Activated naive CD4-positive, alpha-beta T cell treated with anti-CD3 and anti-CD28 coated beads, Interleukin-2, amount 50 U/mL, for 16 hours (primary cell): ENCODE results near the gene C20orf204.

ENCODE experiments used
- DNase-seq: peaks from one replicate; pipeline ENCODE4 v3.0.0-alpha.2; 2020

The C20orf204 gene

DNA sequence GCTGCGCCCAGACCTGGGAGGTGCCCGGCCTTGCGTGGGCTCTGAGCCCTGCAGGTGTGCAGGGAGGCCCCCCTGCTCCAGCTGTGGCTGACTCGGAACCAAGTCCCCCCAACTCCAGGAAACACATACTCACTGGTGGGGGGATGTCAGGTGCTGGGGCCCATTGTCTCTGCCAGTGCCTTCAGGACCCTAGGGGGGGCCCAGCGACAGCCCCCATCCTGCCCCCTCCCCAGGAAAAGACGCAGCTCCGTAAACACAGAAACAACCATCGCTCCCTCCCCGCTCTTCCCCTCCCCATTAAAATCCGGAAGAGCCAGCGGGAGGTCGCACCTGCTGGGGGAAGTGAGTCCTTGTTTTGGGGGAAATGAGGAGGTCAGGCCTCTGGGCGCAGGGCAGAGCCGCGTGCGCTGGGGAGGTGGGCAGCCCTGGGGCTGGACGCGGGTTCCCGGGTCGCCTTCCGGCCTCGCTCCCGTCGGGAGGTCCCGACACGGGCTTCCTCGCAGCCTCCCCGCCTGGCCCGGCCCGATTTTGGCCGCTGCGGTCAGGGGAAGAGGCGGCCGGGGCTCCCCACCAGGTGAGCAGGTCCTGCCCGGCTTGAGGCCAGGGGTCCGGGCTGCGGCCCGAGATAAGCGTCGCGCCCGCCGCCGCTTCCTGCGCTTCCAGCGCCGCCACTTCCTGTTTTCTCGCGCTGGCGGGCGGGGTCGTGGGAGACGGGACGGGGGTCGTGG lies 6.2 kb downstream of the C20orf204 start:
- DNase-seq: peak; percentile 35

DNA sequence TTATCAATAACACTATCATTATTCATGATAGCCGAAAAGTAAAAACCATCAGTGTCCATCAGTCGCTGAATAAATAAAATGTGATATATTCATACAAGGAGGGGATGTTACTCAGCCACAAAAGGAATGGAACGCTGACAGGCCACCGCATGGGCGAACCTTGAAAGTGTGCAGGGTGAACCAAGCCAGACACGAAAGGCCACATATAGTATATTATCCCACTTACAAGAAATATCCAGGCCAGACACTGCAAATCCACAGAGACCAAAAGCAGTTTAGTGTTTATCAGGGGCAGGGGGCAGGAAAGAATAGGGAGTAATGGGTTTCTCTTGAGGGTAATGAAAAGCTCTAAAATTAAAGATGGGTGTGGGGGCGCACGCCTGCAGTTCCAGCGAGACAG lies 7.8 kb downstream of the C20orf204 start:
- no peak for DNase-seq

DNA sequence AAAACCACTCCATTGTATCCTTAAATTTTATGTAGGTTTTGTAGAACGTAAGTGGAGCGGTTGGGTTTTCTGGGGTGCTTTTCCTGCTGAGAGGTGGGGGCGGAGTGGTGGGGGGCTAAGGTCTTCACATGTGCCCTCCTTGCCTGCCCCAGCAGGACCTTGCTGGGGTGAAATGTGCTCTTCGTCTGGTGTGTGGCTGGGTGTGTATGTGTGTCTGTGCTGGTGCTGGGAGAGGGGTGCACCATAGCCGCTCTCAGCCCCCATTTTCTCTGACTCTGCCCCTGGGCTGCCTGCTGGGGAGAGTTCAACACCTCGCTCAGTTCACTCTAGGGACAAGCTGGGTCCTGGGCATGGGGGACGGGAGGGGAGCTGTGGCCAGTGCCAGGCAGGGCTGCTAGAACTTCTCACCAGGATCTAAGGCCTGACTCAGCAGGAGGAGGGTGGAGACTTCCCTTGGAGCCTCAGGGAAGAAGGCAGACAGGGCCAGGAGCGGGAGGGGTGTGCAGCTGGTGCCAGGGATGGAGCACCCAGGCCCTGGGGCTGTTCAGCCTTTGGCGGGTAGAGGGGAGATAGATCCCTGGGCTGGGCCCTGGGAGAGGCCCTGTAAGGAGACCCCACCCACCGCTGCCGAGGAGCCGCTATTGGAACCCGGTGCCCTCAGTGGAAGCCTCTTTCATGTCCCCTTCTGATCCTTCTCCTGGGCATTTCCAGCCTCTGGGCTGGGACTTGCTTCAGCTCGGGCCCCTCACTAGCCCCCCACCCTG lies 8.7 kb downstream of the C20orf204 start:
- no peak for DNase-seq

DNA sequence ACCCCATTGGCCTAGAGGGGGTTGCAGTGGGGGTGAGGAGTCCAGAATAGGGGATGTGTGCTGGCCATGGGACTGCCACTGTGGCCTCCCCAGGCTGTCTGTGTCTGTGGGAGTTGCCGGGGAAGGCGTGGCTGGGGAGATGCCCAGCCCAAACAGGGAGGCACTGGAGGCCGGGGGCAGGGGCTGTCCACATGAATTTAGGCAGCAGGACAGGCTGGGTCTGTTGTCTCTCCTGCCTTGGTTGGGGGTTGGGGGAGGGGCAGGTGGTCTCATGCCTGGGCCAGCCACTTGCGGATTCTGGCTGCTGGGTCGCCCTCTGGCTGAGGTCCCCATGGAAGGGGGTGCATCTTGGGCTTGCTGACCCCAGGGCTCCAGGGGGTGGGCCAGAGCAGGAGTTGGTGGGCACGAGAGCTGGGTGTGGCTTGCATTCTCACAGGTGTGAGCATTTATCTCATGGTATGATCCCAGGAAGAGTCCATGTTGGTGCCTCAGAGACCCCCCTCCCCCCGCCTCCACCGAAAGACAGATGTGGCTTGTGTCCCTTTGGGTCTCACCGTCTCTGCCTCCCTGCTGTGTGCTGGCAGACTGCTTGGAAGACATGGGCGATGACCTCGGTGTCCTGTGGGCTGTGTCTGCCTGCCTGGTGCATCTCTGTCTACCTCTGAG lies 9.5 kb downstream of the C20orf204 start:
- DNase-seq: no peak

DNA sequence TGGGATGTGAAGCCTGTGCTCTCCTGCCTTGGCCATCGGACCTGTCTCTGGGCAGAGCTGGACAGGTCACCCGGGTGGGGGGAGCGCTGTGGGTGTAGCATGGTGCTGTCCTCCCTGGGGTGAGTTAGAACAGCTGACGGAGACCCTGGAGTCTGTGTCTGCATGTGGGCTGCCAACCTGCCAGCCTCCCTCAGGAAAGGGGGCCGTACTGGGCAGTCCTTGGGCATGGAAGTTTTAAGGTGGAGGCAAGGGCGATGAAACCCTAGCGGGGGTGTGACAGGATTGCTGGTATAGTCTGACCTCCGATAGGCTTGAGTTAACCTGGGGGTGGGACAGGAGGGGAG lies 11.0 kb downstream of the C20orf204 start:
- no peak for DNase-seq

DNA sequence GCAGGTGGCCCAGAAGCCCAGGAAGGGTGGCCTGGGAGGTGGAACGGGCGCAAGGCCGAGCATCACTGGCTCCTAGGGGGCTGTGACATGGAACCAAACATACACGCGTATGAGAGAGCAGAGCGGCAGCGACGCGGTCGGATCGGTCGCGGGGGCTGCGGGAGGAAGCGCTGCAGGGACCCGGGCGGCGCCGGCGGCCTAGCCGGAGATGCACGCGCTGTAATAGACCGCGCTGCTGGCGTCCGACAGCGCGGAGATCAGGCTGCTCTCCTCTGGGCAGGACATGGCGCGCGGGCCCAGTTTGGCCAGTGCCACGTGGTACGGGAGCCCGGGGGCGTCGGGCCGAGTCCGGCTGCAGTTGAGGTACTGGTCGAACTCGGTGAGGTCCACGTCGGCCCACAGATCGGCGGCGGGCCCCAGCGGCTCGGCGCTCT lies 12.0 kb downstream of the C20orf204 start:
- no peak for DNase-seq

DNA sequence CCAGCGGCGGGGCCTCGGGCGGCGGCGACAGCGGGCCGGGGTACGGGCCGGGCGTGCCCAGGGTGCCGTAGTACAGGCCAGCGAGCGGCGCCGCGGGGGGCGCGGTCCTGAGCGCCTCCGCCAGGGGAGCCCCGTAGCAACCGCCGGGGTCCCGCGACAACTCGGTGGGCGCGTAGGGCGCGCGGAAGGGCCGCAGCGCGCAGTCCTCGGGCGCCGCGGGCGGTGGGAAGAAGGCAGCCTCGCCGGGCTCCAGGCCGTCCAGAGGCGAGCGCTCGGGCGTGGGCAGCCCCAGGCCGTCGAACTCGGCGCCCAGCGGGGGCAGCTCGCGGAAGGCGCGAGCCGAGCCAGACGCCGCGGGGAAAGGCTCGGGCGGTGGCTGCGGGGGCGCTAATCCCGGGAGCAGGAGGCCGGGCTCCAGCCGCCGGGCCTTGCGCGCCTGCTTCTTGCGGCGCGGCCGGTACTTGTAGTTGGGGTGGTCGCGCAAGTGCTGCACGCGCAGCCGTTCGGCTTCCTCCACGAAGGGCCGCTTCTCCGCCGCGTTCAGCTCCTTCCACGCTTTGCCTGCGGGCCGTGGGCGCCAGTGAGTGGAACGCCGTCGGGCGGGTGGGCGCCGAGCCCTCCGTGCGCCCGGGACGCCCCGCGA lies 12.5 kb downstream of the C20orf204 start:
- DNase-seq: no peak

DNA sequence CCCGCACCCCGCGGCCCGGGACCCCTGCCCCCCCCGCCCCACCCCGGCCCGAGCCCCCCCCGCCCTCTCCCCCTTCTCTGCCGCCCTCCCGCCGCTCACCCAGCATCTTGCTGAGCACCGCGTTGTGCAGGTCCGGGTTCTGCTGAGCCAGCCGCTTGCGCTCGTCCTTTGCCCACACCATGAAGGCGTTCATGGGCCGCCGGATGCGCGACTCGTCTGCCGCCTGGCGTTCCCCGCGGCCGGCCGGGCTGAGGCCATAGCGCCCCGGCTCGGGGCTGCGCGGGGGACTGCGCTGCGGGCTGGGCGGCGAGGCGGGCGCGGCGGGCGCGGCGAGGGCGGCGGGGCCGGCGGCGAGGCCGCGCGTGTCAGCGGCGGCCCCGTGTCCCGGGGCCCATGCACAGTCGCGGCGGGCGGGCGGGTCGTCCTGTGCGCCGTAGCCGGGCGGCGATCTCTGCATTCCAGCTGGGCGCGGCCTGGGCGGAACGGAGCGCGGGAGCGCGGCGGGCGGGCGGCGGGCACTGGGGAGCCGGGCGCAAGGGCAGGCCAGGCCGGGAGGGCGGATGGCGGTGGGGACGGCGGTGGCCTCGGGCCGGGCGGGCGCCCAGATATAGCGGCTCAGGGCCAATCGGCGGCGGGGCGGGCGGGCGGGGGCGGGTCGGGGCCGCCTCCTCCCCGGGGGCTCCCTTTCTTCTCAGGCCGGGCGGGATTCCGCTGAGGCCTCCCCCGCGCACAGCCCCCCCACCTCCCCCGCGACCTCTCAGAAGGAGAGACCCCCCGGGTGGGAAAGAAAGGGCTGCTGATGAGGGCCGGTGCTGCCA lies 13.3 kb downstream of the C20orf204 start, which contains the start of gene SOX18:
Gene SOX18 (minus strand): TSS at position 580 of the 818 bp plus-strand sequence. CDS start 123 bp downstream, at position 457.
- DNase-seq: peak; percentile 40

DNA sequence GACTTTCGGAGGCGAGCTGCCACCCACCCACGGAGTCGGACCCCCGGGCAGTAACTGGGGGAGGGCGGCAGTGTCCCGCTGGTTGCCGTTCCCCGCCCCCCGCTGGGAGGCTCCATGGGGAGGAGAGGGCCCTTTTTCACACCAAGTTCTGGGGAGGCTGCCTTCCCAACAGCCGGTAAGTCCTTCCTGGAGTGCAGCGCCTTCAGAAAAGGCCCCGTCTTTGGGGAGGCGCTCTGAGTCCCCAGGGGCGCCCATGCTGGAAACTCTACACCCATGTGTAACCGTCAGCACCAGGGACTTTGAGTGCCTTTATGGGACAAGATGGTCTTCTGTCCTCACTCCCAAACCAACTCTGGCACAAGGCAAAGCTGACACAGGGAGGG lies 13.9 kb downstream of the C20orf204 start:
- no peak for DNase-seq

DNA sequence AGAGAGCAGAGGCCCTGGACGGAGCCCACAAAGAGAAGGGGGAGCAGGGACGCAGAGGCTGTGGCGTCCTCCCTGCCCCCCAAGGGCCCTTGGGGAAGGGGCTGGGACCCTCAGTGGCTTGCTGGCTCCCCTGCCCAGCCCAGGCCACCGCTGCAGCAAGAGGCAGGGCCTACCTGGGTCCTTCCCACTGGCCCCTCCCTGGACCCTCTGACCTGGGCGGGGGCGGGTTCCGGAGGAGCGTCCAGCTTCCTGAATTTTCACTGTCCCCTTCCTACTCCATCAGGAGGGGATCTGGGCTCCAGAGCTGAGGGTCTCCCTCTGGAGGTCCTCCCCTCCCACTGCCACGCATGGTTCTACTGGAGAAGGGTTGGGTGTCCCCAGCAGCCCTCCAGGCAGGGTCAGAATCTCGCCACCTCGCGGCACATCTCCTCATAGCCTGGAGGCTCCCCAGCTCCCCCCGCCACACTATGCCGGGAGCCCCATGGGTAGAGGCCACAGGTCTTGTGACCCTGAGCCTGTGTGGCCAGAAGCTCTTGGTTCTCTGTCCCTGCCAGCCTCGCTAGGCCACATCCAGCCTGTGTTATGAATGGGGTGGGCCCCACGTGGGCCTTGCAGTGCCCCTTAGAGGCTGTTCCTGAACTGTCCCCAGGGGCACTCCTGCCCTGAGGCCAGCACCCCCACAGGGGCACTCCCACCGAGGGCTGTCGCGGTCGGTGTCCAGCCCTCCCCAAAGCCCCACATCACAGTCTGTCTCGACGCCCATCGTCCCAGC lies 14.5 kb downstream of the C20orf204 start:
- DNase-seq: no peak

DNA sequence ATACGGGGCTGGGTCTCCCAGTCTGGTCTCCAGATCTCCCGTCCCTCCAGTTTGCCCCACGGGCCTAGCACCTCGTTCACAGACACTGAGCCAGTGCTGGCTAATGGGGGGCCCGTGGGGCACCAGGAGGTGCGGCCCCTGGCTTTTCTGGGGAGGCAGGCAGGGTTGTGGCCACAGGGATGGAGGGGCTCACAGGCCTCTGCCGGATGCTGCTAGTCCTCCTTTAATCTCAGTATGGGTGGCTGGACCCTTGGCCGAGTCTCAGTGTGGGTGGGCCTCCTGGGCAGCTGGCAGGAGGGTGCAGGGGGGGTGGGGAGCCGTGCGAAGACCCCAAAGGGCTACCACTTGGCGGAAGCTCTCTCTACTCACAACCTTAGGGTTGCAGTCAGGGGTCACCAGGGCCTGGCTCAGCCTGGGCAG lies 15.1 kb downstream of the C20orf204 start:
- no peak for DNase-seq

DNA sequence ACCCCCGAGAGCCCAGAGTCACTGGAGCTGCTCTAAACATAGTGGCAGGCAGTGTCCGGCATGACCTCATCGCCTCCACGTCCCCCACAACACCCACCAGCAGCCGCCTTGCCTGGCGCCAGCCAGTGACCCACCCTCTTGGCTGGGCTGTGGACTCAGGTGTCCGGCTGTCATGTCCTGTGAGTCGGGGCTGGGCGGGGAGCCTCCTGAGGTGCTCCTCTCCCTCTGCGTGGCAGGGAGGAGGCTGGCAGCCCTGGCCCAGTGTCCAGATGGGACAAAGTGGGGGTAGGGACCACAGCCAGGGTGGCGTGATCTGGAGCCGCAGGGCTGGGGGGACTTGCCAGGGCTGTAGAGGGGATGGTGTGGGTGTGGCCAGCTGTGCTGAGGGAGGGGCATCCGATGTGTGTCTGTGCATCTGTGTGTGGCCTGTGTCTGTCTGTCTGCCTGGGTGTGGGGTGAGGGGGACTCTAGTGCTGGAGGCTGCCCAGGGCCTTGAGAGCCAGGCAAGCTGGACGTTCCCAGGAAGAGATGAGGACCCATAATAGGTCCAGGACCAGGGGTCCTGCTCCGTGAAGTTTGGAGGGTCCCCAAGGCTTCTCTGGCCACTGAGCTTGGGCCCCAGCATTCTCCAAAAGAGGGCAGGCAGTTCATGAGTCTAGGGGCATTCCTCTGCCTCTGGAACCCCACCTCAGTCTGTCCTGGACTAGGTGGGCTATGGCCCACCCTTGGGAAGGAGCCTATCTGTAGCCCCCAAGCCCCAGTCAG lies 15.8 kb downstream of the C20orf204 start:
- DNase-seq: no peak

DNA sequence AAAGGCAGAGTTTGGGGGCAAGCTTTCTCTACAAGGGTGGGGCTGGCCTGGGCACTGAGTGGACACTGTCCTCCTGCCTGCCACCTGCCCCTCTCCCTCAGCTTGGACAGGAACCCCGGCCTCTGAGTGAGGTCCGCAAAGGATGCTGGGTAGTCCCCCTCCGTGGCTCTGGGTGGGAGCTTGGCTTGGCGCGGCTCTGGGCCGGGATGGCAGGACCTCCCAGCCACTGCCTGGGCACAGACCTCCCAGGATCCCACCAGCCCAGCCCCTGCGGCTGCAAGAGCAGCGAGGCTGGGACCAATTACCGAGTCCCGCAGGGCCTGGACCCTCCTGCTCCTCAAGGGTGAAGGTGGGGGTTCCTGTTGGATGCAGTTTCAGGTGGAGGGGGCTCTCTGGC lies 16.3 kb downstream of the C20orf204 start:
- DNase-seq: no peak

DNA sequence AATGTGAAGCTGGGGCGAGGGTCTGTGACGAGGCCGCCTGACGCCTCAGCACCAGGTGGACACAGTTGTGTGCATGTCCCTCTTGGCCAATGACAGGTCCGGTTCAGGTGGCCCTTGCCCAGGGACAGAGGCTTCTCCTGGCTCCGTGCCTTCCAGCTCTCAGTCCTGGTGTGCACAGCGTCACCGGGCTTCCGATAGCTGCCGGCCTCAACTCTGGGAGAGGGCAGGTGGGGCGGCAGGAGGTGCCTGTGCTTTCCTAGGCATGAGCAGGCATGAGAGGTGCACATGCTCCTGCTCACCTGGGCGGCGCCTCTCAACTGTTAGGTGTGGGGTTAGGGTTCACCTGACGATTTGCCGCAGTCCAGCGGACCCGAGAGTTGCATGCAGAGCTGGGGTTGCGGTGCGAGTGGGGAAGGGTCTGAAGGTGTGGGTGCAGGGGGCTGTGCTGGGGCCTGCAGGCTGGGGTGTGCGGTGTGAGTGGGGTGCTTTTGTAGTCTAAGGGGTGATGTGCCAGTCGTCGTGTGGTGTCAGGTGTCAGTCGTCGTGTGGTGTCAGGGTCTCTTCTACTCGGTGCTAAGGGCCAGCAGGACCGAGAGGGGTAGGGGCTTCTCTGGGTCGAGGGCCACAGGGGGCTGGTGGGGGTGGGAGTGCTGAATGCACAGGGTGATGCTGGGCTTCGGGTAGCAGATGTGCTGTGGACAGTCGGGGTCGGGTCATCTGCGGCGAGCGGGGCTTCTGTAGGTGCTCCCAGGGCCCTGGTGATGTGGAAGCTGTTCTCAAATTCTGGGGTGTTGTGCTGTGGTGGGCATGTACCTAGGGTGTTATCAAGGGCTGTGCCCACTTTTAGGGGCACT lies 17.2 kb downstream of the C20orf204 start:
- DNase-seq: no peak

DNA sequence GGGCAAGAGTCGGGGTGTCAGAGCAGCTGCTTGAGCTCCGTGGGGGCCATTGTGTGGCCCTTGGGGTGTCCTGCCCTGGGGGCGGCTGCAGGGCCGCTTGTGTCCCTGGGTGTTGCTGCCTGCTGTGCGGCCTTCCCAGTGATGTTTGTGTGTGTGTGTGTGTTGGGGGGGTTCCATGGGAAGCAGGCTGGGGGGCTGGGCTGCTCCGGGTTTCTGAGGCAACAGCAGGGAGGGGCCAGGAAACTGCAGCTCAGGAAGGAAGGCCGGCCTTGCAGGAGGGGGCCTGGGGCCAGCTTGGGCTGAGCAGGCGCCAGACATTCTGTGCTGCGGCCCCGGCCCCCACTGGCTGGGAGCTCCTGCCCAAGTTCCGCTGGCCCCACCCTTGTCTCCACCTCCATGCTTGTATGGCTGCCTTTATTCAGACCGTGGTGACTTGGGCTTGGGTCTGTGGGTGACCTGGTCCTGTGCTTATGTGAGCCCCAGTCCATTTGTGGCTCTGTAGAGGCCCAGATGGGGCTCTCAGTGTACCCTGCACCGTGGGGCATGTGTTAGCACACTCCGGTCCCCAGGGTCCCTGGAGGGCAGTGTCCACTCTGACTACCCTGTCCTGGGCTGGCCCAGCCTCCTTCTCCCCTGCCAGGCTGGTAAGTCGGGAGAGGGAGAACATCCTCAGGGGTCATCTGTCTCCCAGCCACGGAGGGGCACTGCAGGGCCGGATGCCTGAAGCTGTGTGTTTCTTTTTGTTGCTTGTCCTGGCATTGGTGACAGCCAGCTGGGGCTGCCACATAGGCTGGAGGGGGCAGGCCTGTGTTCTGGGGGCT lies 18.1 kb downstream of the C20orf204 start:
- DNase-seq: no peak

DNA sequence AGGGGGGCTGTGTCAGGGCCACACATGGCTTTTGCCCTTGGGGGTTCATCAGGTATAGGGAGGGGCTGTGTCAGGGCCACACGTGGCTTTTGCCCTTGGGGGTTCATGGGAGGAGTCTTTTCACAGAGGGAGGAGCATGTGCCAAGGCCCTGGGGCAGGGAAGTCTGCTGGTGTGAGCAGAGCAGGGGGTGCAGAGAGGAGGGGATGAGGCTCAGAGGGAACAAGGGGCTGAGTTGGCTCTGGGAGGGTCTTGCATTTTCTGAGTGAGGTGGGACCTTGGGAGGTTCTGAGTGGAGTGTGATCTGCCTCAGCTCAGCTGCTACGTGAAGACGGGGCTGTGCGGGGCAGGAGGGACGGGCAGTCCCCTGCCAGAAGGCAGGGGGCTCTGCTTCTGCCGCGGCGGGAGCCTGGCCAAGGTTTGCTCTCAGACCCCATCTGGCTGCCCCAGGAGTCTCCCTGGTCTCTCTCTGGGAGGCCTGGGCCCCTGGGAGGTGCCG lies 19.5 kb downstream of the C20orf204 start:
- DNase-seq: no peak

DNA sequence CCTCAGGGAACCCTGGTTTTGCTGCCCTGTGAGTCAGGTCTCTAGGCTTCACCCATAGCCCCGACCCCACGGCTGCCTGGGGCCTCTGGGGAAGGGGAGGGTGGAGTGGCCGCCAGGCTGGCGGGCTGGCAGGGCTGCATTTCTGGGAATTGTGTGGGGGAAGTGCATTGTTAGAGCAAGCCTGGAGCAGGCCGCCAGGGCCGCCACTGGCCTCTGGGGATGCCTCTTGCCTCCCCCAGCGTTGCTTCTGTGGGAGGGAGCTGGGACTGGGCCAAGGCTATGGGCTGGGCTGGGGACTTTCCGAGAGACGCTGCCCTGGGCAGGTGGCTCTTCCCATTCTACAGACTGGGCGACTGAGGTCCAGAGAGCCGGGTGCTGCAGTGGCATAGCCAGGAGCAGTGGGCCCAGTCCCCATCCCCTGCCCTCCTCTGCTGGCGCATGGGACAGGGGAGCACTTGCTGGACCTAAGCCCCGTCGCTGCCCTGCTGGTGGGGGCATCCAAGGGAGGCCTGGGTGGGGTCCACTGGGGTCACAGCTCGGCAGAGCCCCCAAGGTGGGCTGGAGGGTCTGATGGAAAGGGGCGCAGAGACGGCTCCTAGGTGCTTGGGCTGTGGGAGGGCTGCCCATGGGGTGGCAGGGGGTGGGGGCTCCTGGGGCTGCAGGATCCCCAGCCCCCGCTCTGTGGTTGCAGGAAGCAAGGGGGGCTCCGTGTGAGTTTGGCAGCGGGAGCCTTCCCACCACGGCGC lies 20.1 kb downstream of the C20orf204 start:
- DNase-seq: no peak

DNA sequence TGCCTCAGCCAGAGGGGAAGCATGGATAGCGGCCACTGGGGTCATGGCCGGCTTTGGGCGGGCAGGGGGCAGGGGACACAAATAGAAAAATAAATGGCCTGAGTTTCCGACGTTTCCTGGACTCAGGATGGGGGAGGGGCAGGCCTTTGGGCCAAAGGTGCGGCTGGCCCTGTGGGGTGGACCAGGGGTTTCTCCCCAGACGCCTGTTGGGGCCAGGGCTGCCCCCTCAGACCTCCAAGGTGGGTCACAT lies 20.6 kb downstream of the C20orf204 start:
- DNase-seq: no peak
